Esophagus muscularis mucosa (tissue), 4 donors: ENCODE measurements around the gene CHRM5.

Experiments used
- CTCF ChIP-seq, 3 experiments: fragments of 200-600 bp in 2 of 3; fragments of 450-650 bp in 1 of 3; sonication (generic) in 2 of 3; IDR thresholded peaks; one replicate each; pipeline ENCODE4 v1.5.1; 2017 to 2019; ENCODE audit warnings: antibody characterized with exemption in 3 of 3, mild to moderate bottlenecking in 2 of 3, moderate library complexity in 1 of 3
- EP300 ChIP-seq: sonication (generic); formaldehyde crosslinking; IDR thresholded peaks from one replicate; pipeline ENCODE4 v1.6.1; 2017; ENCODE audit warnings: antibody characterized with exemption
- POLR2AphosphoS5 ChIP-seq, 2 donors: sonication (generic); formaldehyde crosslinking; IDR thresholded peaks; one replicate each; pipeline ENCODE4 v1.6.1; 2017; ENCODE audit warnings: antibody characterized with exemption in 2 of 2

- TF ChIP-seq CTCF (IDR thresholded peaks at IDR 0.05) (no peak), EP300 (no peak), POLR2AphosphoS5 (IDR thresholded peaks at IDR 0.05) (no peak)
These were observed 55.6 kb downstream of the CHRM5 start for GRCh38 chr15:34023907-34024306.
